Inflammatory macrophage treated with lipopolysaccharide for 1 hour (primary cell): ENCODE results near the gene STK11.
"Not testable (repeated sequence)": the region's sequence is repeated elsewhere in the genome, so short reads cannot be mapped to it uniquely, and the experiment has no call there.

ENCODE experiments used
- DNase-seq, 2 donors: peaks; one replicate each; pipeline ENCODE4 v3.0.0-alpha.2; 2020 to 2022

STK11 gene

GRCh38 chr19:1169921-1170885 is 35.4 kb upstream of the STK11 start:
- no peak for DNase-seq

- no peak for DNase-seq
Measured at GRCh38 chr19:1170938-1171754, 34.4 kb upstream of the STK11 start.

GRCh38 chr19:1171755-1172352 is 33.7 kb upstream of the STK11 start:
- no peak for DNase-seq

GRCh38 chr19:1172353-1173158 is 33.0 kb upstream of the STK11 start:
- no peak for DNase-seq

GRCh38 chr19:1173159-1173844 is 32.3 kb upstream of the STK11 start:
- no peak for DNase-seq

GRCh38 chr19:1173845-1174809 is 31.5 kb upstream of the STK11 start, which contains the start of gene SBNO2:
Gene SBNO2, minus strand, starts transcription at chr19:1174268. Its CDS starts 19,992 bp downstream, at chr19:1154276.
- DNase-seq = peak; percentile 83 to 97

GRCh38 chr19:1177322-1178114 is 28.1 kb upstream of the STK11 start:
- DNase-seq = peak; percentile 89 to 97

DNA sequence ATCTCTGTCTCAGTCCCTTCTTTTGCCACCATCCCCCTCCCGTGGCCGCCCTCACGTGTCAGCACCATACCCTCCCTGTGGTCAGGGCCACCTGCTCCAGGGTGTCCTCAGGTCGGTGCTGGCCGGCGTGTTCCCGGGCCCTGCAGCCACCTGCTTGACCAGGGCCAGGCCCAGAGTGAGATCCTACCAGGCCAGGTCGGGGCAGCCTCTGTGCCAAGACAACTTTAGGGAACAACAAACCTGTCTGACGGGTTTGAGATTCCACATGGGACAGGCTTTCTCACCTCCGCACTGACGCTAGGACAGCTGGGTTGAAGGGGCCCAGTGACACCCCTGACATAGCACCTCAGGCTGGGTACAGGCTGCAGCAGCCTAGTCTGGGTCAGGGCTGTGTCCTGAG is 24.0 kb upstream of the STK11 start:
- no peak for DNase-seq

DNA sequence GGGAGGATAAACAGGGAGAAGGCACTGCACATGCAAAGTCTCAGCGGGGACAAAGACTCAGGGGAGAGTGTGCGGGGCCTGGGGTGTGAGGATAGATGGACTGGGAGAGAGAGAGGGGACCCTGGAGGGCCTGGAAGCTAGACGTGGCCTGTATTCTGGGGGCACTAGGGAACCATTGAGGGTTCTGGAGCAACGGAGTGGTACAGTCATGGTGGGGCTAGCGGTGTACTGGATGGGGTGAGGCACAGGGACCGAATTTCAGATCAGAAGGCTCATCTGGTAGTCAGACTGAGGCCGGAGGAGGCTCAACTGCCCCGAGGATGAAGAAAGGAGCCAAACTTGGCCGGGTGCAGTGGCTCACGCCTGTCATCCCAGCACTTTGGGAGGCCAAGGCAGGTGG is 23.5 kb upstream of the STK11 start:
- no peak for DNase-seq

GRCh38 chr19:1182727-1183126 is 22.9 kb upstream of the STK11 start:
- DNase-seq = no peak

GRCh38 chr19:1183543-1184172 is 21.9 kb upstream of the STK11 start:
- no peak for DNase-seq

DNA sequence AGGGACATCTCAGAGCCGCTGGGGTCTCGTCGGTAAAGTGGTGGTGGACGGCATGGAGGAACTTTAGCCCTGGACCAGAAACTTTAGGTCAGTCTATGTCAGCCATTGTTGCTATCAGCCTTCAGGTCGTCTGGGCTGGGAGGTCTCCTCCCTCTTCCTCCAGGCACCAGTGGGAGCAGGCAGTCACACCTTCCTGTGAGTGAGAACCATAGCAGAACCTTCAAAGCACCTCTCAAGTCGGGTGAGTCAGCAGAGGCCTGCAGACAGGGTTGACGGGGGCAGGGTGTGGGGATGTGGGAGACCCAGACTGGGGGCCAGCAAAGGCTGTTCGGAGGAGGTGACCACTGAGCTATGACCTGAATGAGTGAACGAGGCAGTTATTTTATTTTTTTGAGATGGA is 16.2 kb upstream of the STK11 start:
- DNase-seq = no peak

DNA sequence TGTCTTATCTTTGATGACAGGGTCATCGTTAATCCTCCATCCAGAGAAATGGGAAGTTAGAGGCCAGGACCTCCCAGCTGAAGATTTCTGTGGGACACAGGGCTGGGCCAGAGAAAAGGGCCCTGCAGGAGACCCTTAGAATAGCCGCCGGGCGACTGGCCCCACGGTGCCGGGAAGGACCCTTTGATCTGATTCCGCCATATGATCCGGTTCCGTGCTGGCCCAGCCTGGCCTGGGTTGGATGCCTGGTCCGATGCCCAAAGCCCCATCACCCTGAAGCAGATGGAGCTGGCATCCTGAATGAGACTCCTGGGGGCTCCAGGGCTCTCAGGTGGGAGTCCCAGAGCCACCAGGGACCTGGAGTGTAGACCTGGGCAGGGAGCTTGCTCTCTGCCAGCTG is 6.0 kb upstream of the STK11 start:
- no peak for DNase-seq

DNA sequence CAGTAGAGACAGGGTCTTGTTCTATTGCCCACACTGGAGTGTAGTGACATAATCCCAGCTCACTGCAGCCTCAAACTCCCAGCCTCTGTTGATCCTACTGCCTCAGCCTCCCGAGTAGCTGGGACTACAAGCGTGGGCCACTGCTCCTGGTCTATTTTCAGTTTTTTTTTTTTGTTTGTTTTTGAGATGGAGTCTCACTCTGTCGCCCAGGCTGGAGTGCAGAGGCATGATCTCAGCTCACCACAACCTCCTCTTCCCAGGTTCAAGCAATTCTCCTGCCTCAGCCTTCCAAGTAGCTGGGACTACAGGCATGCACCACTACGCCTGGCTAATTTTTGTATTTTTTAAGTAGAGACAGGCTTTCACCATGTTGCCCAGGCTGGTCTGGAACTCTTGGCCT is 5.0 kb upstream of the STK11 start:
- not testable (repeated sequence) for DNase-seq

GRCh38 chr19:1206150-1206863 is 729 bp downstream of the STK11 start:
- DNase-seq = peak; percentile 21 to 23

DNA sequence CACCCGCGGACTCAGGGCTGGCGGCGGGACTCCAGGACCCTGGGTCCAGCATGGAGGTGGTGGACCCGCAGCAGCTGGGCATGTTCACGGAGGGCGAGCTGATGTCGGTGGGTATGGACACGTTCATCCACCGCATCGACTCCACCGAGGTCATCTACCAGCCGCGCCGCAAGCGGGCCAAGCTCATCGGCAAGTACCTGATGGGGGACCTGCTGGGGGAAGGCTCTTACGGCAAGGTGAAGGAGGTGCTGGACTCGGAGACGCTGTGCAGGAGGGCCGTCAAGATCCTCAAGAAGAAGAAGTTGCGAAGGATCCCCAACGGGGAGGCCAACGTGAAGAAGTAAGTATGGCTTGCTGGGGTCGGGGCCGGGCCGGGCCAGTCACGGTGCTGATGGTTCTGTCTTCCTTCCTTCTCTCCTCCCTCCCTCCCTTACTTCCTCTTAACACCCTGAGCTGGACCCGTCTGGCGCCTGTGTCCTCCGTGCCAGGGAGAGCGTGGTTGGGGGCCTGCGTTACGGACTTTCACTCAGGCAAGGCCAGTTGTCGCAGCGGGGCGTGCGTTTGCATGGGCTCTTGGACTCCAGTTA is 1.4 kb downstream of the STK11 start:
- DNase-seq = peak; percentile 13 to 18

GRCh38 chr19:1208830-1209229 is 3.3 kb downstream of the STK11 start:
- not testable (repeated sequence) for DNase-seq

DNA sequence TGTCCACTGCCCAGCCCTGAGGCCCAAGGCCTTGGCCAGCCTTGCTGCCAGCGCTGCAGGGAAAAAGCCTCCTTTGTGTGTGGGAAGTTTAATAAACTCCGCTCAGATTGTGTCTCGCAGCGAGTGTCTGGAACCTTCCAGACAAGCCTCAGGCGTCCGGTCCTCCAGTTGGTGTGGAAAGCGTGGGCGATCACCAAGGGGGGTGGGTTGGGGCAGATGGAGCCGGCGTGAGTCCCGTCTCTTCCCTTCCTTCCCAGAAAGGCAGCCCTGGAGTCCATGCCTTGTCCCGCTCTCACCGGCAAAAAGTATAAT is 4.6 kb downstream of the STK11 start:
- DNase-seq = no peak
